HL-60 (cell line): Measurements from ENCODE around the gene ADD3.

Experiments
- CTCF ChIP-seq: IDR thresholded peaks from one replicate; pipeline ENCODE4 v1.5.1; 2011; ENCODE audit warnings: low read length, control low read depth, inconsistent platforms; ENCODE audit not compliant: insufficient read depth
- POLR2AphosphoS5 ChIP-seq: IDR thresholded peaks from 2 replicates; pipeline ENCODE4 v1.6.1; 2012; ENCODE audit warnings: low read depth
- REST ChIP-seq: IDR thresholded peaks from 2 replicates; pipeline ENCODE4 v1.6.1; 2012; ENCODE audit warnings: low read depth; ENCODE audit not compliant: insufficient replicate concordance
- SPI1 ChIP-seq: IDR thresholded peaks from 2 replicates; pipeline ENCODE4 v1.6.1; 2012; ENCODE audit warnings: low read depth, mild to moderate bottlenecking, borderline replicate concordance

- TF ChIP-seq CTCF (no peak), REST (no peak), POLR2AphosphoS5 (no peak), SPI1 (no peak)
Measured at GRCh38 chr10:110149259-110149658, 141.5 kb downstream of the ADD3 start.
